GM18499 (cell line): ENCODE results near the gene CHKB.
"Not testable (repeated sequence)": the region's sequence is repeated elsewhere in the genome, so short reads cannot be mapped to it uniquely, and the experiment has no call there.

ENCODE experiments used
- ATAC-seq: cut with Tn5 transposase; IDR thresholded peaks from one replicate; pipeline ENCODE4 v1.9.1; 2021; ENCODE audit warnings: moderate number of reproducible peaks; ENCODE audit not compliant: insufficient read depth, unreplicated experiment

The CHKB gene, protein sequence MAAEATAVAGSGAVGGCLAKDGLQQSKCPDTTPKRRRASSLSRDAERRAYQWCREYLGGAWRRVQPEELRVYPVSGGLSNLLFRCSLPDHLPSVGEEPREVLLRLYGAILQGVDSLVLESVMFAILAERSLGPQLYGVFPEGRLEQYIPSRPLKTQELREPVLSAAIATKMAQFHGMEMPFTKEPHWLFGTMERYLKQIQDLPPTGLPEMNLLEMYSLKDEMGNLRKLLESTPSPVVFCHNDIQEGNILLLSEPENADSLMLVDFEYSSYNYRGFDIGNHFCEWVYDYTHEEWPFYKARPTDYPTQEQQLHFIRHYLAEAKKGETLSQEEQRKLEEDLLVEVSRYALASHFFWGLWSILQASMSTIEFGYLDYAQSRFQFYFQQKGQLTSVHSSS

DNA sequence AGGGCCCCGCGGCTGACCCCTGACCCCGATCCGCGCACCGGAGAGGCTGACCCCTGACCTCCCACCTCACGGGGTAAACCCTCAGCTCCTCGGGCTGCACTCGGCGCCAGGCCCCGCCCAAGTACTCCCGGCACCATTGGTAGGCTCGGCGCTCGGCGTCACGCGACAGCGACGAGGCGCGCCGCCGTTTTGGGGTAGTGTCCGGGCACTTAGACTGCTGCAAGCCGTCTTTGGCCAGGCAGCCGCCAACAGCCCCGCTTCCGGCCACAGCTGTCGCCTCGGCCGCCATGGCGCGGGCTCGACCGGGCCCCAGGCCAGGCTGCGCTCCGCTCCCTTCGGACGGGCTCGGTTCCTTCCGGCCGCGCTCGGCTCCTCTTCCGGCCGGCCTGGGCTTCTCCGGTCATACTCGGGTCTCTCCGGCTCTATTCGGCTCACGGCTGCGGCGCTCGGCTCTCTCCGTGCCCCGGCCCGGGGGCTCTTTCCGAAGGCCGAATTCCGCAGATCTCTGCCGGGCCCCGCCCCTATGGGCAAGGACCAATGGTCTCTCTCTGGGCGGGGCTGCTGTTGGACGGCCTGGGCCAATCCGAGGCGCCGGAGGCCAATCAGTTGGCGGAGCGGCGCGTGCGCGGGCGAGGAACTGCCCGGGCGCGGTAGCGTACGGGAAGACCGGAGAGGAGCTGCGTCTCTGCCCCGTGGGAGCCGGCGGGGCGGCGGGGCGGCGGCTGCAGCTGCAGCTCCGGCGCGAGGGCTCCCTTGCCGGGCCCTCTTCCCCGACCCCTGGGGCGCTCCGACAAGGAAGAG, at the start of gene CHKB:
CHKB (minus strand) TSS at position 357 of the 801 bp plus-strand sequence; CDS start at position 289, 68 bp downstream.
- ATAC-seq = peak; percentile 78

DNA sequence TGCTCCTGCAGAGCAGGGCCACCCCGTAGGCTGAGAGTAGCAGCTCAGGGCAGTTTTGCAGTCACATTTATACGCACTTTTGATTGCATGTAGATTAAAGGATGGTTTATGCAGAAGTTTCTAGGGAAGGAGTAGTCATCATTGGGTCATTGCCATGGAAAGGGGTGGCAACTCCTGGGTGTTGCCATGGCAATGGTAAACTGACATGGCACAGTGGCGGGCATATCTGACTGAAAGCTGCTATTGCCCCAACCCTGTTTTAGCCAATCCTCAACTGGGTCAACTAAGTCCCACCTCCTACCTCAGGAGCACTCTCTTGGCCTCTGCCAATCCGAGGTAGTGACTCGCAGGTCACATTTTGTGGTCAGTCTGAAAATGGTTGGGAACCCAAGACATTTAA, 47.7 kb upstream of the CHKB start:
- ATAC-seq = no peak

DNA sequence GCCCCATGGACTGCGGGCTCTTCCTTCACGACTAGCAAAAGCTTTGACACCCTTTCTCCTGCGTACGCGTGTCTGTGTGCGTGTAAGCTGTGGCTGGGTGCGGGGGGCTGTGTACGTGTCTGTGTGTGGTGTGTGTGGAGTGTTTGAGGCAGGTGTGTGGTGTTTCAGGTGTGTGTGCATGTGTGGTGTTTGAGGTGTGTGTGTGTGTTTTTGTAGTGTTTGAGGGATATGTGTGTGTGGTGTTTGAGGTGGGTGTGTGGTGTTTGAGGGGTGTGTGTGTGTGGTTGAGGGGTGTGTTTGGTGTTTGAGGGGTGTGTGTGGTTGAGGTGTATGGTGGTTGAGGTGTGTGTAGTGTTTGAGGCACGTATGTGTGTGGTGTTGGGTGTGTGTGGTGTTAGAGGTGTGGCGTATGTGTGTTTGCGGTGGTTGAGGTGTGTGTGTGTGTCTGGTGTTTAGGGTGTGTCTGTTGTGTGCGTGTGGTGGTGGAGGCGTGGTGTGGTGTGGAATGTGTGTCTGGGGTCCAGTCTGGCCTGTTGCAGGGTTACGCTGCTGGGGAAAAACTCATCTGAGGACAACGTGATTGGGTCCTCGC, 46.0 kb upstream of the CHKB start:
- no peak for ATAC-seq

DNA sequence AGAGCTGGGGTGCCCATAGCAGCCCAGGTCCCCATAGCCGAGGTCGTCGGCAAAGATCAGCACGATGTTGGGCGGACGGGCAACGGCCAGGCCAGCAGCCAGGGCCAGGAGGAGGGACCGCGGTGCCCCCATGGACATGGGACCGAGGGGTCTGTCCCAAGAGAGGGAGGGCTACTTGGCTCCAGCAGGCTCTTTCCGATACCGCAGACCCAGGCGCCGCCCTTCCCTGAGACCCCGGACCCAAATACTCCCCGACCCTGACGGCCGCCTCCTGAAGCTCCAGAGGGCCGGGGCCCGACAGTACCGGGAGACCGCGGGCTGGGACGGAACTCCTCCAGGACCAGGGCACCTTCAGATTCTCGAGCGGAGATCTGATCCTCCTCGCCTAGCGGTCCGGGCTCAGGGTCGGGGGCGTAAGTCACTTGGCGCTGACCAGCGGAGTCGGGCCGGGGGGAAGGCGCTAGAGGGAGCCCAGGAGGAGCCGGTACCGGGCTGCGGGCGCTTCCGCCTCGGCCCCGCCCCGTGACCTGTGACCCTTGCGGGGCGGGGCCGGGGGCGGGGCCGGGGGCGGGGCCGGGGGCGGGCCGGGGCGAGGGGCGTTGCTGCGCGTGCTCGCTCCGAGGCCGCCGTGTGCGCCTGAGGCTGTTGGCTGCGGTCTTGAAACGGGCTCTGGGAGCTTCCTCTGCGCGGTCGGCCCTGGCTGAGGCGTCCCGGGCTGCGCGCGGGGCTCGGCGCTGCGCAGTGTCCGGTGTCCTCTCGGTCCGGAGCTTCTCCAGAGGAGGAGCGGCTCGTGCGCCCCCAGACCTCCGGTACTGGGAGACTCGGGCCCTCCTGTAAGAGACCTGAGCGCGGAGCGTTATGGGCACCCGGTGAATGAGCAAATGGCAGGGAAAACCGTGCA, 45.2 kb upstream of the CHKB start, which contains the start of gene ARSA:
ARSA (minus strand) TSS at position 511 of the 901 bp plus-strand sequence; CDS start at position 138, 373 bp downstream.
- ATAC-seq = no peak

DNA sequence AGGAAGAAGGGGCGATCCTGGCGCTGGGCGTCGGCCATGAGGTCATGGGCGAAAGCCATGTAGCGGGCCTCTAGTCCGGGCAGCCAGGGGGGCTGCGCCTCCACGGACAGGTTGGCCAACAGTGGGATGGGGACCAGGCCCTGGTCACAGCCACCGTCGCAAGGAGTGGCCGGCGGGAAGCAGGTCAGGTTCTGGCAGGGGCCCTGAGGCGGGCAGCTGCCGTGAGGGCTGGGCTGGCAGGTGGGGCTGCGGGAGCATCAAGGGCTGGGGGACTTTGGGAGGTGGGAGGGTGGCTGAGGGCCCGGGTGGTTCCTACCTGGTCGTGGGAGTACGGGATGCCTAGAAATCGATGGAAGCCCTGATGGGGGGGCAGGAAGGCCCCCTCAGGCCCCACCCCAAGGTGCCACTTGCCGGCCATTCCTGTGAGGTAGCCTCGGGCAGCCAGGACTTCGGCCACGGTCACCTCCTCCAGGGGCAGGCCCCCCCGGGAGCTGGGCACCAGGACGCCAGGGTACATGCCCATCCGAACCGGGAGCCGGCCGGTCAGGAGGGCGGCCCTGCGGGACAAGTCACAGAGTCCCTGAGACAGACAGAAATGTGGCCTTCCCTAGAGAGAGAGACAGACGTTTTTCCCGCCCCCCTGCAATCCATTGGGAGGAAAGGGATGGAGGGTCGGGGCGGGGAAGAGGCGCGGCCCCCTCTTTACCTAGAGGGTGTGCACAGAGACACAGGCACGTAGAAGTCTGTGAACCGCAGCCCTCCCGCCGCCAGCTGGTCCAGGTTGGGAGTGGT, 44.4 kb upstream of the CHKB start:
- no peak for ATAC-seq

DNA sequence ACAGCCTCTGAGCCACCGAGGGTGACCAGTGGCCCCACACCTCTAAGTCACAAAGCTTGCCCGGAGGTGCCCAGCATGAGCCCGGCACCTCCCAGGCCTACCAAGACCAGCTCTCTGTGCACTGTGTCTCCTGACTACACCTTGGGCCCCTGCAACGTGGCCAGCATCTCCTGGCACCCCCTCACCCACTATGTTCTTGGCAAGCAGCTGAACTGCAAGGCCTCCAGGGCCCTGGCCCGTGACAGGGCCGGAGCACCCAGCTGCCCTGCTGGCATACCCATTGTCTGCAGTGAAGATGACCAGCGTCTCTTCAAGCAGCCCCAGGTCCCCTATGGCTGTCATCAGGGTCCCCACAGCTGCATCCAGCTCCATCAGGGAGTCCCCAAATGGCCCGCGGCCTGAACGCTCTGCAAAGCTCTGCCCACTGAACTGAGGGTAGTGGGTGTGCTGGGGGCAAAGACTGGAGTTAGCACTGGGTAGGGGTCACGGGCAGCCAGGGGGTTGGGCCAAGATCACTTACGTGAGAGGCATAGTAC, 43.7 kb upstream of the CHKB start:
- ATAC-seq = no peak

DNA sequence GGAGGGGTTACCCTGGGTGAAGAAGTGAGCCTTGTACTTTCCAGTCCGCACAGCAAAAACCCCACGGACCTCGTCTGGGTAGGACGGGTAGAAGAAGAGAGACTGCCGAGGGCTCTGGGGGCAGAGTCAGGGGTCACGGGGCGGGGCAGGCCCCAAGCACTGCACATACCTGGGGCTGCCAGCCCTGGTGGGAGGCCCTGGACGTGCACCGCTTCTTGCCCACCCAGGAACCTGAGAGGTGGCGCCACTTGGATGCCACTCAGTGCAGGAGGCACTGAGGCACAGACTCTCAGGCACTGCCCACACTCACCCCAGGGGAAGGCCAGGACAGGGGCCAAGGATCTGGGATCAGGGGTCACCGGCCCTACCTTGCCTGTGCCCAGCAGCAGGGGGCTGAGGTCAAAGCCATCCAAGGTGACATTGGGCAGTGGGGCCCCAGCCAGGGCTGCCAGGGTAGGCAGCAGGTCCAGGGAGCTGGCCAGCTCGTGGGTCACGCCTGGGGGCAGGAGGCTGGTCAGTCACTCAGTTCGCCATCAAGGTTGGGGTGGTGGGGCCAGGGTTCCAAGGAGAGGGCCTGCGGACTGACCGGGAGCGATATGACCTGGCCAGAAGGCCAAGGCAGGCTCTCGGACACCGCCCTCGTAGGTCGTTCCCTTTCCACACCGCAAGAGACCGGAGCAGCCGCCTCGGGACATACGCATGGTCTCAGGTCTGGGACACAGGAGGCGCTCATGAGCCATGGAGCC, 43.1 kb upstream of the CHKB start:
- no peak for ATAC-seq

DNA sequence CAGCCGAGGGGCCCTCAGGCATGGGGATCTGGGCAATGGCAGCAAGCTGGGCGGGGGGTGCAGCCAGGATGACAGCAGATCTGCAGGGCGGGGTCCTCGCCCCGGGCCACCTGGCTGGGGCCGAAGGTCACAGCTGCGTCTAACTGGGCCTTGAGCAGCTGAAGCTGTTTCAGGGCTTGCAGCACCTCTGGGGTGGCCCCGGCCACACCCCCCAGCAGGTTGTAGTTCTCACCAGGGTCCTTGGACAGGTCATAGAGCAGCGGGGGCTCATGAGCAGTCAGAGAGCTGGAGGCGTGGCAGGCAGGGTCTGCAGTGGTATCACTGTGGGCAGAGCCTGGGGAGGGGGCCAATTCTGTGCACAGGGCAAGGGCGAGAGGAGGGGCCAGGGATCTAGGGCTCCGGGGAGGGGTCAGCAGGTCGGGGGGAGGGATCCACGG, 42.5 kb upstream of the CHKB start:
- no peak for ATAC-seq

DNA sequence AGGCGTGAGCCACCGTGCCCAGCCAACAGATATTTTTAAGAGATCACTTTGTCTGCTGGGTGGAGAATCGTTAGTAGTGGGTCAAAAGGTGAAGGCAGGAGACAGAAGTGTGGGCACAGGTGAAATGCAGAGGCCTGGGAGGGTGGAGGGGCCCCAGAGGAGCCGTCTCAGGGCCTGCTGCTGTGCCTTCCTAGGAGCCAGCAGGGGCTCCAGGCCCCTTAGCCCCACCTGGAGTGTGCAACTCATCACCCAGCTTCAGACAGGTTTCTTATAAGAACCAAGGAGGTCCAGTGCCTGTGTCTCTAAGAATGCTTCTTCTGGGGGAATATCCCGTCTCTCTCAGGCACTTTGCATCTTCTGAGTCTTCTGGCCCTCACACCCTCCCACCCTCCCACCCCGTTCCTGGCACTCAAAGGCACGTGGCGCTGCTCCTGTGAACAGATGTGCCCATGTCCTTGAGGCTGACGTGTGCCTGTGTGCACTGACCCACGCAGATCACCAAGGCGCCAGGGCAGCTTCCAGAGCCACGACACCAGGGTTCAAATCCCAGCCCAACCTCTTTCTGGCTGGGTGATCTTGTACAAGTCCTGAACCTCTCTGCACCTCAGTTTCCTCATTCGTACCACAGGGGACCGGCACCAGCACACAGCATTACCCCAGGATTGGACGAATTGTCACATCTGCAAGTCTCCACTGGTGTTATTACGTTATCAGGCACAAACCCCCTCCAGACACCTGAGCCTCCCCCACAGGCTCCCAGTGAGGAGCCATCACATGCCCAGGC, 41.9 kb upstream of the CHKB start:
- no peak for ATAC-seq

DNA sequence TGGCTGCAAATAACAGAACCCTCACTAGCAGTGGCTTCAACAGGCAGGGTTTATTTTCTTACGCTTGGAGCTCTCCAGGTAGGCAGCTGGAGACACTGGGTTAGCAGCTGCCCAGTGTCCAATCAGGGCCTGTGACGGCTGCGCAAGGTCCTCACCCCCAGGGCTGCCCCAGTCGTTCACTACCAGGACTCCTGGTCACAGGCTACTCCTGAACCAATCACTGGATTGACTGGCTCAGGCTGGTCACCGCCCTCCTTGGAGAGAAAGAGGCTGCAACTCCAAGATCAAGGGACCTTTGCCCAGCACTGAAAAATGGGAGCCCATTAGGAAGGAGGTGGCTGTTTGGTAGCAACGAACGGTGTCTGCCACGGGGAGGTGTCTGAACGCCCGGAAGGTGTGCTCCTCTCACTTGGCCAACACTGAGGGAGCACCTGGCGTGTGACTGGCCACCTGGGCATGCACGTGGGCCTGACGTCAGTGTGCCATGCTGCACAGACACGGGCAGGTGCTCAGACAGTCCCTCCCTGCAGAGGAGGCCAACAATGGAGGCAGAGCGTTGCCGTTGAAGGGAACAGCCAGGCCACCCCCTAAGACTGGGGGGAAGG, 40.2 kb upstream of the CHKB start:
- no peak for ATAC-seq

DNA sequence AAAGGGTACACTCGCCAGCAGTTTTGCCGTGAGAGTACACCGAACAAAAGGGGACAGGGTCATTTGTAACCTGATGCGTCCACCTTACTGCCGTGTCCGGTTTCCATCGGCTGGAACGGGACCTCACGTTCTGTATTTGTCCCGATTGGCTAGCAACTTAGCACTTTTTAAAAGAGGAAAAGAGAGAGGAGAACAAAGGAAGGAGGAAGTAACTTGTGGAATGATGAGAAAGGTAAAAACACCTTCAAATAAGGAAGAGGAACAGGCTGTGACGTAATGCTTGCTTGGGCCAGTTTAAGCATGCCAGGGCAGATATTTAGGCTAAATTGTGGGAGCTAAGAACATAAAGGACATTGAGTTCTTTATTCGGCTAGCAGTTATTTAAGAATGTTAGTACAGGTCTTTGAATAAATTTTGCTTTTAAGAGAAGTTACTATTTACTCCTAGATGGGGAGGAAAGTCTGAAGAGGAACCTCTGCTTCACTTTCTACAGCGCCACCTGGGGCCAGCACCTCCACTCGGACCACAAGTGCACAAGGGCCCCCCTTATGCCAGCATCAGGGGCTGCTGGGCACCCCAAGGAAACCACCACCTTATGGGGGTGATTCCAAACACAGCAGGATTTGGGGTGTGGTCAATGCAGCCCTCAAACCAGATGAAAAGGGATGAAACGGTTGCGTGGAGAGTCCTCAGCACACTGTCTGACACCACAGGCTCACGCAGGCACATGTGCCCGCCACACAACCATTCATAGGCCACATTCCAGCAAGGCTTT, 39.5 kb upstream of the CHKB start:
- ATAC-seq = no peak

DNA sequence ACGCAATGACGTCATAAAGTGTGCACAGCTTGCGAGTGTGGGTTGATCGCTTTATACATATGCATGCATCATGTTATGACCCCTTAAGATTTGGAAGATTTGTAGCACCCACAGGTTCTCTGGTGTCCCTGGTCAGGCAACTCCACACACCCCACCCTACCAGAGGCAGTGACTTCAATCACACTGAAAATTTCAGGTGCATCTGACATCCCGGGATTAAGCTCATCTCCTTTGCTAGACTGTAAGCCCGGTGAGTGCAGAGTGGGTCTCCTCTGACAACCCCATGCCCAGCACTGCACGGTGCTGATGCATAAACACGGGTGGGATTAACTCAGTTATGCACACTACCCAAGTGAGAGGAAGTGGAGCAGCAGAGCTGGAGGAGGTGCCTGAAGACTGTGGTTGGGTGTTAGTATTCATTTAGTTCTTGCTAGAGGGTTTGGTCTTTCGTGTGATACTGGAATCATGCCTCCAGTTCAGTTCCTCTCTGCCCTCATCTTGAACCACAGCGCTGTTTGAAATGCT, 38.8 kb upstream of the CHKB start:
- ATAC-seq = peak; percentile 10

DNA sequence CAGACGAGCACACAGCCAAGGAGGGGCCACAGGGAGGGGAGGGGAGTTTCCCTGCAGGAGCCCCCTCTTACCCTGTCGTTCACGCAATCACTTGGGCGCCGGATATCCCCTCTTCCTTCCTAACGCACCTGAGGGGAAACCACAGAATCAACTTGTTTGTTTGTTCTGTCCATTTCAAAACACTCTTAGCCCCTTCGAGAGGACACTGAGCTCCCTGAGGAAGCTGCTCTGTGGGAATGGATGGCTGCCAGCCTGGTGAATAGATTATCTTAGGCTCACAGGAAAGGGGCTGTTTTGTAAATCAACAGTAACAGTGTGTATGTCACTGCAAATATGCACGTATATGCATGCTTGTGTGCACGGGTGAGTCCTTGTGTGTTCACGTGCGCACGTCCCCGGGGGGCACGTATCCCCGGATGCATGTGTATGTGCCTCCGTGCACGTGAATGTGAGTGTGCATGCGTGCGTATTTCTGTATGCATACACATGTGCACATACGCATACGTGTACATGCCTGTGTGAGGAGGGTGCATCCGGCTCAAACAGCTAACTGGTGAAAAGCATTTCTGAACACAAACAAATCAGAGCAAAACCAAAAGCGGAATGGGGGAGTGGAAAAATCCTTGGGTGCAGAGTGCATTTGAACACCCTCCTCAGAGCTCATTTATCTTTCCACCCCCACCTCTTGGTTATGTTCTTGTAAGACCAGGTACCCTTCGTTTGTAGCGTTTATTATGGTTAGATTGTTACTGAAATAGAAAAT, 38.1 kb upstream of the CHKB start:
- ATAC-seq = peak; percentile 36

DNA sequence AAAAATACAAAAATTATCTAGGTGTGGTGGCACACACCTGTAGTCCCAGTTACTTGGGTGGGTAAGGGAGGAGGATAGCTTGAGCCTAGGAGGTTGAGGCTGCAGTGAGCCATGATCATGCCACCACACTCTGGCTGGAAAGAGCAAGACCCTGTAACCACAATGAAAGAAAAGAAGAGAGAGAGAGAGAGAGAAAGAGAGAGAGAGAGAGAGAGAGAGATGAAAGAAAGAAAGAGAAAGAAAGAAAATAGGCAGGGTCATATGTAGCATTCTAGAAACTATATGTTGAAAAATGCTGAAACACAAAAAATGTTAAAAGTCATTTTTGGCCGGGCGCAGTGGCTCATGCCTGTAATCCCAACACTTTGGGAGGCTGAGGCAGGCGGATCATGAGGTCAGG, 31.6 kb upstream of the CHKB start:
- ATAC-seq = not testable (repeated sequence)

DNA sequence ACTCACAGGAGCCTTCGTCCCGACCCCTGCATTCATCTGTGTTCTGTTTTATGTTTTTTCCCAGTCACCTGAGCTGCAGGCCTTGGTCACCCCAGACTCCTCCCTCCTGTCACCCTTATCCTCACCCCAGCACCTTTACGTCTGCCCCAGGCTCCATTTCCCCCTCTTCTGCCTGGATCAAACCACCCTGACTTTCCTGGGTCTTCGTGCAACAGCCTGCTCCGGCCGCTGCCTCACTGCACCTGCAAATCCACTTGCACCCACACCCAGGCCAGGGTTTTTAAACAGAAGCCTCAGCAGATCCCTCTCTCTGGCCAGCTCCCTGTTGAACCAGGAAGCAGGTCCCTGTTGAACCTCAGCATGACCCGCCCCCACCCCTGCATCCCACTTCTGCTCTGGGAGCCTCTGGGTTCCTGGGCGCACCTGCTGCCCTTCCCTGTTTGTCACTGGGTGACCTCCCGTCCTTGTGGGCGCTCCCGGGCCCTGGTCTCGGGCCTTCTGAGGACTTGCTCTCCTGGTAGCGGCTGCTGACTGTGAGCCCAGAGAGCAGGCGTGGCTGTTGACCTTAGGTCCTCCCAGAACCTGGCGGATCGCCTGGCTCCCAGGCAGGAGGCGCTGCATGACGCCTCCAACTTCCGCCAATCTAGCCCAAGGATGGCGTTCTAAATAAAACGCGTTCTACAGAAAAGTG, 30.8 kb upstream of the CHKB start:
- no peak for ATAC-seq
